AG09319 (cell line): ENCODE results near the gene LYPLAL1.
"Not testable (repeated sequence)": the region's sequence is repeated elsewhere in the genome, so short reads cannot be mapped to it uniquely, and the experiment has no call there.

ENCODE experiments used
- DNase-seq: peaks from one replicate; pipeline ENCODE4 v3.0.0-alpha.2; 2010; ENCODE audit warnings: low read depth; ENCODE audit errors: extremely low read depth
- CTCF ChIP-seq: IDR thresholded peaks from 2 replicates; pipeline ENCODE4 v1.5.1; 2011; ENCODE audit warnings: low read depth, mild to moderate bottlenecking, inconsistent platforms, low read length, moderate library complexity

LYPLAL1 gene

DNA sequence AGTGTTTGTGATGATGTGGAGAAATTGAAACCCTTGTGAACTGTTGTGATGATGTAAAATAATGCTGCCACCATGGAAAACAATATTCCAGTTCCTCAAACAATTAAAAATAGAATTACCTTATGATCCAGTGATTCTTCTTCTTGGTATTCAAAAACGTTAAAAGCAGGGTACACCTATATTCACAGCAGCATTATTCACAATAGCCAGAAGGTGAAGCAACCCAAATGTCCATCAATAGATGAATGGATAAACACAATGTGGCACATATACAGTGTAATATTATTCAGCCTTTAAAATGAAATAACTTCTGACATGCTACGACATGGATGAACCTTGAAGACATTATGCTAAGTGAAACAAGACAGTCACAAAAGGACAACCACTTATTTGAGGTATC is 59.2 kb downstream of the LYPLAL1 start:
- no peak for TF ChIP-seq CTCF
- DNase-seq = no peak

- no peak for TF ChIP-seq CTCF
Observed at GRCh38 chr1:219235903-219236481, 62.3 kb downstream of the LYPLAL1 start.

GRCh38 chr1:219236933-219237610 is 63.4 kb downstream of the LYPLAL1 start:
- no peak for DNase-seq
- TF ChIP-seq CTCF = no peak

More at GRCh38 chr1:219235903-219236481, 62.3 kb downstream of the LYPLAL1 start:
- no peak for DNase-seq

GRCh38 chr1:219239518-219239917 is 65.8 kb downstream of the LYPLAL1 start:
- no peak for TF ChIP-seq CTCF
- DNase-seq = no peak

- DNase-seq = no peak
- no peak for TF ChIP-seq CTCF
Observed at GRCh38 chr1:219244864-219245263, 71.2 kb downstream of the LYPLAL1 start.

- DNase-seq = no peak
Observed at GRCh38 chr1:219247441-219247840, 73.8 kb downstream of the LYPLAL1 start.

GRCh38 chr1:219250468-219250867 is 76.8 kb downstream of the LYPLAL1 start:
- DNase-seq = not testable (repeated sequence)

More at GRCh38 chr1:219247441-219247840, 73.8 kb downstream of the LYPLAL1 start:
- TF ChIP-seq CTCF = no peak

DNA sequence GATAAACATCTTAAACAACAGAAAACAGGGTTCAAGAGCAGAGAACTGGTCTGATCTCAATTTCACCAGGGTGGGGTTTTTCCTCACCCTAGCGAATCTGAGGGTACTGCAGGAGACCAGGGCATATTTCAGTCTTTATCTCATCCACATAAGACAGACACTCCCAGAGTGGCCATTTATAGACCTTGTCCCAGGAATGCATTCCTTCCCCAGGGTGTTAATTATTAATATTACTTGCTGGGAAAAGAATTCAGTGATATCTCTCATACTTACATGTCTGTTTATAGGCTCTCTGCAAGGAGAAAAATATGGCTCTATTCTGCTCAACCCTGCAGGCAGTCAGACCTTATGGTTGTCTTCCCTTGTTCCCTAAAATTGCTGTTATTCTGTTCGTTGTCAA is 84.1 kb downstream of the LYPLAL1 start:
- no peak for DNase-seq
- TF ChIP-seq CTCF = no peak
